Peyer's patch (tissue), 4 donors: ENCODE data around the gene SH3BGRL2. TPM values are rescaled to one million over a fixed set of nuclear protein-coding genes. Genes with fewer than 3 reads are reported as not detected.
"Not testable (repeated sequence)": the region's sequence is repeated elsewhere in the genome, so short reads cannot be mapped to it uniquely, and the experiment has no call there.

Experiments used
- DNase-seq, 3 donors: peaks; one replicate each; pipeline ENCODE4 v3.0.0-alpha.2; 2017 to 2019
- H3K27ac ChIP-seq, 4 donors: fragments of 200-600 bp; sonication (generic); one replicate each; pipeline ENCODE4 v1.5.1; 2016 to 2019
- H3K27me3 ChIP-seq, 2 donors: fragments of 200-600 bp; sonication (generic); one replicate each; pipeline ENCODE4 v1.5.1; 2019
- H3K36me3 ChIP-seq, 3 donors: fragments of 200-600 bp; sonication (generic); one replicate each; pipeline ENCODE4 v1.5.1; 2016 to 2019
- H3K4me1 ChIP-seq, 4 donors: fragments of 200-600 bp; sonication (generic); one replicate each; pipeline ENCODE4 v1.5.1; 2016 to 2019
- H3K4me3 ChIP-seq, 4 donors: fragments of 200-600 bp; sonication (generic); 1 replicate in 3 of 4; 2 replicates in 1 of 4; pipeline ENCODE4 v1.5.1; 2016 to 2019; ENCODE audit warnings: mild to moderate bottlenecking in 1 of 4
- H3K9me3 ChIP-seq, 4 donors: fragments of 200-600 bp; sonication (generic); one replicate each; pipeline ENCODE4 v1.5.1; 2016 to 2019; ENCODE audit warnings: mild to moderate bottlenecking in 1 of 4
- CTCF ChIP-seq, 6 experiments: fragments of 450-650 bp in 4 of 6; fragments of 200-600 bp in 2 of 6; sonication (generic) in 1 of 6; IDR thresholded peaks; one replicate each; pipeline ENCODE4 v1.5.1; 2017 to 2019; ENCODE audit warnings: antibody characterized with exemption in 6 of 6, mild to moderate bottlenecking in 3 of 6, moderate library complexity in 1 of 6
- POLR2A ChIP-seq, 2 donors: fragments of 450-650 bp; IDR thresholded peaks; one replicate each; pipeline ENCODE4 v1.5.1; 2017; ENCODE audit warnings: antibody characterized with exemption in 2 of 2, mild to moderate bottlenecking in 2 of 2, moderate library complexity in 2 of 2
- total RNA-seq, 4 donors: library from RNA; depleted of rRNA; stranded (reverse); fragments of >200 nt; gene quantifications; one replicate each; pipeline ENCODE4 v1.1.0, GENCODE V29; 2016

SH3BGRL2 gene
- total RNA-seq, 4 donors from 2014 or later: 54.5 to 114 (median 84.8) TPM

- DNase-seq: peak; percentile 29 to 93 (median 84)
- H3K27me3 ChIP-seq: no peaks in the 10 kb centered on the region
- TF ChIP-seq POLR2A (IDR thresholded peaks at IDR 0.05) (peak in 1 of 2 donors; percentile 21), CTCF (IDR thresholded peaks at IDR 0.05) (peak in 1 of 6 experiments; percentile 6)
- H3K36me3 ChIP-seq: no peaks in the 10 kb centered on the region
- H3K4me3 ChIP-seq: no peak overlapping the region
- H3K9me3 ChIP-seq: no peaks in the 10 kb centered on the region
- H3K27ac ChIP-seq: peak overlapping the region in 3 of 4 donors; percentile 63 to 86 (median 85)
- H3K4me1 ChIP-seq: peaks cover 0 to 15% (median 6%) of the 10 kb centered on the region in 4 donors
Measured at GRCh38 chr6:79671600-79672266, 40.6 kb downstream of the SH3BGRL2 start.

DNA sequence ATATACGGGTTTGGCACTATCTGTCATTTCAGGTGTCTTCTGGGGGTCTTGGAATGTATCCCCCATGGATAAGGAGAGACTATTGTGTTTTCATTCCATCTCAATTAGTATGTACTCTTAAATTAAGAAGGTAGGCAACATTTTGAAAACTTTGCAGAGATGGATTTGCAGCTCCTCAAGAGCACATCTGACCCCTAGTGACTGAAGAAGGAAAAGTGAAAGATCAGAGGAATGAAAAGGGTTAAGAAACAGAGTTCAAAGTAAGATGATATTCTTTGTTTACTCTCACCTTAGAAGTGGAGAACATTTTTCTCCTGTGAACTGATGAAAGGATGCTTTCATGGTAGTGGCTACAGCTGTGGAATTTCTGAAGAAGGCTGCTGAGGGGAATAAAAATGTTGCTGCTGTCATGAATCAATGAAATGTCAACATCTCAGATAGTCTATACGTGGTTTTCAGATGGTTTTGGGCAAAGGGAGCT lies 41.5 kb downstream of the SH3BGRL2 start:
- H3K4me1 ChIP-seq: peaks cover 0 to 15% (median 6%) of the 10 kb centered on the region in 4 donors

GRCh38 chr6:79673947-79674346 lies 42.8 kb downstream of the SH3BGRL2 start:
- no peak for DNase-seq
- Histone ChIP-seq H3K9me3 (no peaks in the 10 kb centered on the region), H3K36me3 (peaks cover 0 to 4% (median 0%) of the 10 kb centered on the region in 3 donors), H3K27ac (no peak overlapping the region), H3K4me1 (peaks cover 0 to 11% (median 5%) of the 10 kb centered on the region in 4 donors), H3K27me3 (no peaks in the 10 kb centered on the region), H3K4me3 (no peak overlapping the region)
- TF ChIP-seq CTCF (IDR thresholded peaks at IDR 0.05): no peak
- TF ChIP-seq POLR2A (IDR thresholded peaks at IDR 0.05): no peak

More for the DNA sequence above, 41.5 kb downstream of the SH3BGRL2 start:
- no peak for DNase-seq
- TF ChIP-seq POLR2A (IDR thresholded peaks at IDR 0.05): no peak
- TF ChIP-seq CTCF (IDR thresholded peaks at IDR 0.05): peak in 4 of 6 experiments; percentile 23 to 80 (median 70)
- H3K36me3 ChIP-seq: no peaks in the 10 kb centered on the region
- no peak overlapping the region for H3K4me3 ChIP-seq
- H3K27ac ChIP-seq: peak overlapping the region in 3 of 4 donors; percentile 63 to 86 (median 85)
- H3K9me3 ChIP-seq: no peaks in the 10 kb centered on the region
- H3K27me3 ChIP-seq: no peaks in the 10 kb centered on the region

DNA sequence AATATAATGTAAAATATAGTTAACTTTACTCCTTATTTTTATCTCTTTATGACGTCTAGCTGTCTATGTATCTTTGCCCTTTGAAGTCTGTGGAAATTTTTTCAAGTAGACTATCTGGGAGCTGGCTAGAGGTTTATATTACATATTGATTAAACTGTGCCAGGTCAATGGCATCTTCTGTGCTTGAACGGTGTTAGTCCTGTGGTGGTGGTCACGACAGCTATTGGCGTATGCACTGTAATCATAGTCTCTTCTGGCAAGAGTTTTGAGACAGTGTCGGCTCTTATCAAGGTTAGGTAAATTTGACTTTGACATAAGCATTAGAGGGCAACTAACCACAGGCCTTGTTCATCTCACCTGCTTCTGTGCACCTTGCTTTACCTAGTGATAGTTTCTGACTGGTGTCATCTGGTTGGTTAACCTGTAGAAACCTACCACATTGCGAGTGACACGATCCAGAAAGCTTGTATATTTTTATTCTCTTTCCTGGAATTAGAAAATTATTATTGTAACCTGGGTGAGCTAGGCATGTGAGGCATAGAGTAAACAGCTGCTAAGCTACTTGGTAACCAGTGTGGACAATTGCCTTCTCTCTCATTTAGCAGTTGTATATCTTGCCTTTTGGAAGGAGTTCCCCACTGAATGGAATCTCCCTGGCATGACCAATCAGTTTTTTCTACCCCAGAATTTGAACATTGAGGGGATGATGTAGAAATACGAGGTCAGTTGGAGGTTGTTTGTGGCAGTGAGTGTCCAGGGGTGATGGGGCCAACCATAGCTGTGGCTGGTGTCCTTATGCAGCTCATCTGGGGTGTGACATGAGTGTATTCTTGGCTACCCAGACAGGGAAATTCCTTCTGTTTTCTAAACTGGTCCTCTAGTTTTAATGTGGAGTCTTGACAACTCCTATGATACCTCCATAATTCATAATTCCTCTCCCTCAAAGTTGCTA lies 45.9 kb downstream of the SH3BGRL2 start:
- Histone ChIP-seq H3K36me3 (peaks cover 0 to 4% (median 0%) of the 10 kb centered on the region in 3 donors), H3K27ac (no peak overlapping the region), H3K9me3 (no peaks in the 10 kb centered on the region), H3K27me3 (no peaks in the 10 kb centered on the region), H3K4me3 (no peak overlapping the region), H3K4me1 (peaks cover 0 to 5% (median 0%) of the 10 kb centered on the region in 4 donors)
- TF ChIP-seq POLR2A (IDR thresholded peaks at IDR 0.05) (no peak), CTCF (IDR thresholded peaks at IDR 0.05) (no peak)
- no peak for DNase-seq

GRCh38 chr6:79682682-79683081 lies 51.6 kb downstream of the SH3BGRL2 start:
- H3K27ac ChIP-seq, H3K4me3 ChIP-seq, H3K9me3 ChIP-seq, DNase-seq, H3K36me3 ChIP-seq, H3K27me3 ChIP-seq: not testable (repeated sequence)
- H3K4me1 ChIP-seq: peaks cover 0 to 13% (median 0%) of the 10 kb centered on the region in 4 donors
